OCI-M2 (cell line): ENCODE data around the gene FAM90A26.
"Not testable (repeated sequence)": the region's sequence is repeated elsewhere in the genome, so short reads cannot be mapped to it uniquely, and the experiment has no call there.

Source experiments
- DNase-seq: peaks from one replicate; lab custom pipeline; 2025; ENCODE audit not compliant: unreplicated experiment; lab: John Stamatoyannopoulos, UW

FAM90A26 gene

GRCh38 chr4:9158392-9158791 lies 11.8 kb upstream of the FAM90A26 start:
- not testable (repeated sequence) for DNase-seq

- not testable (repeated sequence) for DNase-seq
Measured at GRCh38 chr4:9160046-9160445, 10.2 kb upstream of the FAM90A26 start.

- not testable (repeated sequence) for DNase-seq
Measured at GRCh38 chr4:9165990-9166389, 4.2 kb upstream of the FAM90A26 start.

GRCh38 chr4:9210357-9210756 lies 40.1 kb downstream of the FAM90A26 start, which contains the start of gene USP17L10:
Gene USP17L10, plus strand, starts transcription at chr4:9210657. Its CDS starts 0 bp downstream, at chr4:9210657.
- DNase-seq, result not testable (repeated sequence)

- DNase-seq, result not testable (repeated sequence)
Measured at GRCh38 chr4:9214701-9215100, 44.5 kb downstream of the FAM90A26 start.

GRCh38 chr4:9215105-9215504 lies 44.9 kb downstream of the FAM90A26 start, which contains the start of gene USP17L11:
Gene USP17L11, plus strand, starts transcription at chr4:9215405. Its CDS starts 0 bp downstream, at chr4:9215405.
- DNase-seq, result not testable (repeated sequence)

- DNase-seq, result not testable (repeated sequence)
Measured at GRCh38 chr4:9219852-9220251, 49.6 kb downstream of the FAM90A26 start, which contains the start of gene USP17L12. Gene USP17L12, plus strand, starts transcription at chr4:9220152. Its CDS starts 0 bp downstream, at chr4:9220152.

GRCh38 chr4:9224596-9224995 lies 54.4 kb downstream of the FAM90A26 start, which contains the start of gene USP17L13:
Gene USP17L13, plus strand, starts transcription at chr4:9224896. Its CDS starts 0 bp downstream, at chr4:9224896.
- not testable (repeated sequence) for DNase-seq
